SU-DHL-6 (cell line): ENCODE data around the gene HERC4.

ENCODE experiments used
- CTCF ChIP-seq: fragments of 200-600 bp; sonication (generic); IDR thresholded peaks from one replicate; pipeline ENCODE4 v1.5.1; 2017; ENCODE audit warnings: antibody characterized with exemption, mild to moderate bottlenecking, low read length, moderate library complexity; ENCODE audit not compliant: insufficient read depth, poor library complexity, severe bottlenecking
- EZH2phosphoT487 ChIP-seq: fragments of 200-600 bp; sonication (generic), shearing (Covaris generic); conservative IDR thresholded peaks from 2 replicates; pipeline ENCODE4 v1.6.1; 2018; ENCODE audit warnings: mild to moderate bottlenecking, antibody characterized with exemption, low read length, moderate library complexity, mixed read lengths

- TF ChIP-seq CTCF (no peak), EZH2phosphoT487 (no peak)
Observed at GRCh38 chr10:68007356-68007755, 67.7 kb downstream of the HERC4 start.
